NCI-H2171 (cell line): ENCODE measurements around the gene INVS.
"Not testable (repeated sequence)": the region's sequence is repeated elsewhere in the genome, so short reads cannot be mapped to it uniquely, and the experiment has no call there.

ENCODE experiments used
- DNase-seq: peaks from one replicate; lab custom pipeline; 2025; lab: John Stamatoyannopoulos, UW

Gene INVS

GRCh38 chr9:100125236-100125635 lies 26.2 kb downstream of the INVS start:
- no peak for DNase-seq

- no peak for DNase-seq
These were observed 26.9 kb downstream of the INVS start for GRCh38 chr9:100125910-100126309.

- no peak for DNase-seq
These were observed 27.4 kb downstream of the INVS start for GRCh38 chr9:100126423-100126822.

GRCh38 chr9:100129772-100130171 lies 30.7 kb downstream of the INVS start:
- no peak for DNase-seq

- no peak for DNase-seq
These were observed 32.2 kb downstream of the INVS start for GRCh38 chr9:100131216-100131615.

GRCh38 chr9:100131875-100132430 lies 32.9 kb downstream of the INVS start:
- DNase-seq, result no peak

GRCh38 chr9:100134731-100135130 lies 35.7 kb downstream of the INVS start:
- no peak for DNase-seq

GRCh38 chr9:100136799-100137198 lies 37.8 kb downstream of the INVS start:
- not testable (repeated sequence) for DNase-seq

- not testable (repeated sequence) for DNase-seq
These were observed 41.3 kb downstream of the INVS start for GRCh38 chr9:100140303-100140702.

- not testable (repeated sequence) for DNase-seq
These were observed 42.8 kb downstream of the INVS start for GRCh38 chr9:100141862-100142261.

GRCh38 chr9:100145167-100145934 lies 46.3 kb downstream of the INVS start:
- DNase-seq, result not testable (repeated sequence)

- DNase-seq, result not testable (repeated sequence)
These were observed 46.9 kb downstream of the INVS start for GRCh38 chr9:100145976-100146375.

GRCh38 chr9:100150214-100150613 lies 51.2 kb downstream of the INVS start:
- DNase-seq, result no peak

GRCh38 chr9:100160021-100160420 lies 61.0 kb downstream of the INVS start:
- DNase-seq, result no peak

- DNase-seq, result no peak
These were observed 68.1 kb downstream of the INVS start for GRCh38 chr9:100167176-100167575.

- no peak for DNase-seq
These were observed 69.0 kb downstream of the INVS start for GRCh38 chr9:100167915-100168654.

- no peak for DNase-seq
These were observed 71.0 kb downstream of the INVS start for GRCh38 chr9:100170085-100170484.

- DNase-seq, result no peak
These were observed 71.5 kb downstream of the INVS start for GRCh38 chr9:100170556-100170955.

- DNase-seq, result no peak
These were observed 87.3 kb downstream of the INVS start for GRCh38 chr9:100186356-100186755.

GRCh38 chr9:100190339-100190738 lies 91.3 kb downstream of the INVS start:
- no peak for DNase-seq

GRCh38 chr9:100191264-100191663 lies 92.2 kb downstream of the INVS start:
- DNase-seq, result no peak

GRCh38 chr9:100193078-100193477 lies 94.0 kb downstream of the INVS start:
- DNase-seq, result no peak

GRCh38 chr9:100196215-100196614 lies 97.2 kb downstream of the INVS start:
- DNase-seq, result no peak
